IPS-20b (cell line): ENCODE data around the gene INHBE.

ENCODE experiments used
- H3K27ac ChIP-seq: one replicate; pipeline ENCODE4 v1.5.1; 2013; ENCODE audit warnings: low read length
- H3K27me3 ChIP-seq: 2 replicates; pipeline ENCODE4 v1.6.1; 2013; ENCODE audit warnings: mild to moderate bottlenecking, low read length, inconsistent platforms; ENCODE audit not compliant: insufficient read depth
- H3K36me3 ChIP-seq: 2 replicates; pipeline ENCODE4 v1.6.1; 2013; ENCODE audit warnings: low read depth, mild to moderate bottlenecking, inconsistent platforms, low read length, moderate library complexity; ENCODE audit not compliant: insufficient read depth
- H3K4me1 ChIP-seq: 2 replicates; pipeline ENCODE4 v1.6.1; 2013; ENCODE audit warnings: mild to moderate bottlenecking, control low read depth, inconsistent platforms, low read length, moderate library complexity; ENCODE audit not compliant: insufficient read depth
- H3K4me3 ChIP-seq: 2 replicates; pipeline ENCODE4 v1.5.1; 2013; ENCODE audit warnings: mild to moderate bottlenecking, low read length, inconsistent platforms
- H3K9ac ChIP-seq: 2 replicates; pipeline ENCODE4 v1.6.1; 2013; ENCODE audit warnings: low read depth, mild to moderate bottlenecking, inconsistent platforms, low read length, moderate library complexity
- H3K9me3 ChIP-seq: 2 replicates; pipeline ENCODE4 v1.6.1; 2013; ENCODE audit warnings: mild to moderate bottlenecking, low read depth, low read length, inconsistent platforms; ENCODE audit not compliant: insufficient read depth

INHBE gene

DNA sequence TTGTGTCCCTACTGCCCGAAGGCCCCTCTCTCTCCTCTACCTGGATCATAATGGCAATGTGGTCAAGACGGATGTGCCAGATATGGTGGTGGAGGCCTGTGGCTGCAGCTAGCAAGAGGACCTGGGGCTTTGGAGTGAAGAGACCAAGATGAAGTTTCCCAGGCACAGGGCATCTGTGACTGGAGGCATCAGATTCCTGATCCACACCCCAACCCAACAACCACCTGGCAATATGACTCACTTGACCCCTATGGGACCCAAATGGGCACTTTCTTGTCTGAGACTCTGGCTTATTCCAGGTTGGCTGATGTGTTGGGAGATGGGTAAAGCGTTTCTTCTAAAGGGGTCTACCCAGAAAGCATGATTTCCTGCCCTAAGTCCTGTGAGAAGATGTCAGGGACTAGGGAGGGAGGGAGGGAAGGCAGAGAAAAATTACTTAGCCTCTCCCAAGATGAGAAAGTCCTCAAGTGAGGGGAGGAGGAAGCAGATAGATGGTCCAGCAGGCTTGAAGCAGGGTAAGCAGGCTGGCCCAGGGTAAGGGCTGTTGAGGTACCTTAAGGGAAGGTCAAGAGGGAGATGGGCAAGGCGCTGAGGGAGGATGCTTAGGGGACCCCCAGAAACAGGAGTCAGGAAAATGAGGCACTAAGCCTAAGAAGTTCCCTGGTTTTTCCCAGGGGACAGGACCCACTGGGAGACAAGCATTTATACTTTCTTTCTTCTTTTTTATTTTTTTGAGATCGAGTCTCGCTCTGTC is 1.8 kb downstream of the INHBE start:
- Histone ChIP-seq H3K4me1 (peaks cover 29% of the 10 kb centered on the region), H3K9me3 (no peaks in the 10 kb centered on the region), H3K27ac (no peak overlapping the region), H3K27me3 (peaks cover 11% of the 10 kb centered on the region), H3K4me3 (no peak overlapping the region), H3K9ac (no peak overlapping the region), H3K36me3 (no peaks in the 10 kb centered on the region)

DNA sequence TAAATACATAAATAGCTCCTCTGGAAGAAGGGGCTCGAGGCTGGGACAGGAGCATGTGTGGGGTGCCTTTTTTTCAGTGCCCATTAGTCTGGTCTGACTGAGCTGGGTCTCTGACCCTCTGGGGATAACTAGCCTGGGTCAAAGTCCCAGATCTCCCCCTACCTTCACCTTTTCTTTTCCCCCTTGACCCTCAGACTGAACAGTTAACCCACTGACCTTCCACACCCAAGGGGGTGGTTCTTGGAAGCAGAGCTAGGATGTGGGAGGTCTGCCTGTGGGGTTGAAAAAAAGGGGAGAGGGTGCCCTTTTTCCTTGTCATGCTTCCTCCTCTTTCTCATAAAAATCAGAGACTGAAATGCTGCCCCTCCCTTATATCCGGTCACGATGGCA is 3.6 kb downstream of the INHBE start:
- Histone ChIP-seq H3K9me3 (no peaks in the 10 kb centered on the region), H3K27me3 (peaks cover 20% of the 10 kb centered on the region)

DNA sequence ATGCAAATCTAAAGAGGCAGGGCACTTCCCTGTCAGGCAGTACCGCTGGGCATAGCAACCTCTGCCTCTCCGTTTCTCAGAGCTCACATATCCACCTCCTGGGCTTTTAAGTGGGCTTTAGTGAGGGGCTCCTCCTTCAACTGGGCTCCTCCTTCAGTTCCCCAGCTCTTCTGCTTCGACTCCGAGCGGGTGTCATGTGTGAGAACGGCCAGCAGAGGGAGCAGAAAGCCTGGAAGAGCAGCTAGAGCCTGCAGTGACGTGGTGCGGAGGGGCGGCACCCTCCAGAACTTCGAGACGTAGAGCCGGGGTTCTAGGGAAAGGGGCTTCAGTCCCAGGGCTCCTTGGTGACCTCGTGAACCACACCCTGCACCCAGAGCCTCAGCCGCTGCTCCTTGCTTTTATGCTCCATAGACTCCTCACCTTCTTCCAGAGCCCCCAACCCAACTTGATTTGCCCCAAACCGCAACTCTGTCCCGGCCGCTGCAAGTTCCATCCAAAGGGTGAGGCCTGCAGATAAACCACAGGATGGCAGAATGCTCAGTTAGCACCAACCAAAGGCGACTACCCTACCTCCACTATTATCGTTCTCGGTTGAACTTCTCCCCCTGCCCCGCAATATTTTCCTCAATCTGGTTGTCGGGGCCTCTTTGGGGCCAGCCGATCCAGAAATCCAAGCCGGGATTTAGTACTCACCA is 4.1 kb downstream of the INHBE start:
- no peaks in the 10 kb centered on the region for H3K9me3 ChIP-seq

More for the DNA sequence above, 3.6 kb downstream of the INHBE start:
- Histone ChIP-seq H3K4me3 (peak overlapping the region; percentile 89), H3K36me3 (no peaks in the 10 kb centered on the region), H3K9ac (peak overlapping the region; percentile 66; the same call in 1 of the 2 replicates), H3K4me1 (peaks cover 21% of the 10 kb centered on the region), H3K27ac (no peak overlapping the region)

DNA sequence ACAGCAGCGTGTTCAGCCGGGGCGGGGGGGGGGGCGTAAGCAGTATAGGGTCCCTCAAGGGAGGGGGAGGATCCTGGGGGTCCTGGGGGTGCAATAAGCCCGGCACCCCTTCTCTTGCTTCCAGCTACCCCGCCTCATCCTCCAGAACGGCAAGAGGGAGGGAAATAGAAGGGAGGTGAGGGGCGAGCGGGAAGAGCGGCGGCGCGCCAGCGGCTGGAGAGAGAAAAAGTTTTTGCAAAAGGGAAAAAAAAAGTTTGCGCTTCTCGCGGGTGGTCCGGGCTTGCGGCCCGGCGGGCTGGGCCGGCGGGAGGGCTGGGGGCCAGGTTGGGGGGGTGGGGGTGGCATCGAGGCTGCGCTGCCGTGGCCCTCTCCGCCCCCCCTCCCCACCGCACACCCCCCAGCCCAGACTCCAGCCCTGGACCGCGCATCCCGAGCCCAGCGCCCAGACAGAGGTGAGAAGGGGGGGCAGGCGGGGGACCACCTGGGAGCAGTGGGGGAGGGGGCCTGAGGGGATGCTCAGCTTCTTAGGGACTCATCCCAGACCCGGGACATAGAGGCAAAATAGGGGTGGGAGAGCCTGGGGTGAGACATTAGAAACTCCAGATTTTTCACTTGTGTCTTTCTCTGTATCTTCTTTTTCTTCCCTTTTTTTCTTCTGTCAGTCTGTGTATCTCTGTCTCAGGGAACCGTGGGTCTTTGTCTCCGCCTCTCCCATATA is 4.8 kb downstream of the INHBE start, which contains the start of gene GLI1:
Gene GLI1 (plus strand): TSS at position 36 of the 718 bp plus-strand sequence. CDS start 3,907 bp downstream, outside the sequence.
- Histone ChIP-seq H3K36me3 (no peaks in the 10 kb centered on the region), H3K9ac (peak within 1 kb of the TSS; percentile 66; the same call in 1 of the 2 replicates), H3K4me1 (peaks cover 16% of the 10 kb centered on the region), H3K9me3 (no peaks in the 10 kb centered on the region), H3K4me3 (peak within 1 kb of the TSS; percentile 89), H3K27me3 (peaks cover 24% of the 10 kb centered on the region), H3K27ac (peak within 1 kb of the TSS; percentile 27)

More for the DNA sequence above, 4.1 kb downstream of the INHBE start:
- Histone ChIP-seq H3K27me3 (peaks cover 24% of the 10 kb centered on the region), H3K4me3 (peak overlapping the region; percentile 89), H3K9ac (peak overlapping the region; percentile 66; the same call in 1 of the 2 replicates), H3K36me3 (no peaks in the 10 kb centered on the region), H3K4me1 (peaks cover 21% of the 10 kb centered on the region), H3K27ac (peak overlapping the region; percentile 27)

DNA sequence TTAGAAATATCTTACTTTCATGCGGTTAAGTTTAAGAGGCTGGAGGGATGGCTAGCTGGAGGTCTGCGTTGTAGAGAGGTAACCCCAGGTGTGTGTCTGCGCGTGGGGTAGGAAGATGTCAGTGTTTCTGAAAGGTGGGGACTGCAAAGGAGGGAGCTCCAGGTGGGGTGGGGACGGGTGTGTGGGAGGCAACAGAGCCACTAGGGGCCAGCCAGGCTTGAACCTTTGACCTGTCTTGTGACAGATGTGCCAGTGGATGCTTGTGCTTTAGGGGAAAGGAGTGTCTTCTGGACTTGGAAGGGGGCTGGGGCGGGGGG is 5.3 kb downstream of the INHBE start:
- H3K4me1 ChIP-seq = peaks cover 13% of the 10 kb centered on the region
- H3K27me3 ChIP-seq = peaks cover 24% of the 10 kb centered on the region
- no peak overlapping the region for H3K27ac ChIP-seq
- no peaks in the 10 kb centered on the region for H3K9me3 ChIP-seq
- H3K9ac ChIP-seq = peak overlapping the region; percentile 57; the same call in 1 of the 2 replicates
- H3K36me3 ChIP-seq = no peaks in the 10 kb centered on the region
- peak overlapping the region; percentile 89 for H3K4me3 ChIP-seq

DNA sequence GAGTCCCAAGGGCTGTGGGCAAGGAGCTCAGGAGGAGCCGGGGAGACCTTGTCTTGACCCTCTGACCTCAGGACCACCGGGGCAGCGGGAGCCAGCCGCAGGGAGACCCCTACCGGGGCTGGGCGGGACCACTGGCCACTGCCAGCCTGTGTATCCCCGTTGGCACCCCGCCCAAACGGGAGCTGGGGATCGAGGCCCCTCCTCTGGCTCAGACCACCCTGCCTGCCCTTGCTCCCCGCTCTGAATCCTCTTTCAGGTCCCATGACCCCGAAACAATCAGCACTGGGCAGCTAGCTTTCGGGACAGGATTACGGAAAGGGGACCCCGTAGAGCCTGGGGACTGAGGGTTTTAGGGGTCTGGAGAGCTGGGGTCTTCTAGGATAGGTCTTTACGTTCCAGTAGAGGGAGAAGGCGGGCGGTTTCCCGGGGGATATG is 5.8 kb downstream of the INHBE start:
- H3K4me3 ChIP-seq = peak overlapping the region; percentile 89
- H3K27me3 ChIP-seq = peaks cover 20% of the 10 kb centered on the region
- no peak overlapping the region for H3K27ac ChIP-seq
- peak overlapping the region; percentile 57; the same call in 1 of the 2 replicates for H3K9ac ChIP-seq
- H3K9me3 ChIP-seq = no peaks in the 10 kb centered on the region
- peaks cover 9% of the 10 kb centered on the region for H3K4me1 ChIP-seq
- no peaks in the 10 kb centered on the region for H3K36me3 ChIP-seq

DNA sequence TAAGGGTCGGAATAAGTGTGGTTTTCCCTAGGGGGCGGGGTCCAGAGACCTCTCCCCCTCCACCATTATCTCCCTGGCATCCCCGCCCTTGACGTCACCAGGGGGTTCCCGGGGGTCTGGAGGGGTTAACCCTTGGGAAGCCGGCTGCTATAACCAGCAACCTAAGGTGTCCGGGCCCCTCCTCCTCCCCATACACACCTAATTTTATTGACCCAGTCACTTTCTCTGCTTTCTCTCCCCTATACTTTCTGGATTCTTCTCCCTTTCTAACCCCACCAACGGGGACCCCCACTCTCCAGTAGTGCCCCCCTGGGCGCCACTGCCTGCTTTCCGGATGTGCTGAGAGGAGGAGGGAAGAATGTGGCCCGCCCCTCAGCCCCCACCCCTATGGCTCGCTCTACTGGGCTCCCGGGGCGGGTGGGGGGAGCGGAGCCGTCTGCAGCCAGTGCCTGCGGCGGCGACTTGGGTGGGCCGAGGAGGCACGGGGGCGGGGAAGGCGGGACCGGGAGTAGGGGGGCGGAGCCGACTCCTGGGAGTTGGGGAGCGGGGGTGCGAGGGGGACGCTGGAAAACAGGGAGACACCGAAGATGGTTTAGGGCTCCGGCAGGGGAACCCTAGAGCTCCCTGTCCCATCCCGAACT is 6.3 kb downstream of the INHBE start:
- Histone ChIP-seq H3K9ac (peak overlapping the region; percentile 85; the same call in 1 of the 2 replicates), H3K4me1 (peaks cover 7% of the 10 kb centered on the region), H3K27ac (peak overlapping the region; percentile 49), H3K36me3 (no peaks in the 10 kb centered on the region), H3K27me3 (peaks cover 18% of the 10 kb centered on the region), H3K9me3 (no peaks in the 10 kb centered on the region), H3K4me3 (peak overlapping the region; percentile 89)

DNA sequence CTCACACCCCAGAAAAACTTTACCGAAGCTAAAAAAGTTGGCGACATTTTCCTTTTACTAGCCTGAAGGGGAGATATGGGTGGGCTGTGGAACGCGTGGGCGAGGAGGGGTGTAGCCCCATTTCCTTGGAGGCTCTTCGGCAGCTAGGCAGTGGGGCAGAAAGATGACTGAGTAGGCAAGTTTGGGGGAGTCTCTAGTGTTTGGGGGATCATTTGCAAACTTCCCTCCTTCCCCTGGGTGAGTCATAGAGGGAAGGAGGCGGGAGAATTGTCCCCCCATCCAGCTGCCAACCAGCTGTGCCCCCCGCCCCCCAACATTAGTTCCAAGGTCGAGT is 6.8 kb downstream of the INHBE start:
- no peaks in the 10 kb centered on the region for H3K36me3 ChIP-seq
- no peaks in the 10 kb centered on the region for H3K9me3 ChIP-seq
- H3K4me3 ChIP-seq = peak overlapping the region; percentile 89
- peak overlapping the region; percentile 49 for H3K27ac ChIP-seq
- H3K9ac ChIP-seq = peak overlapping the region; percentile 85; the same call in 1 of the 2 replicates
- H3K27me3 ChIP-seq = peaks cover 18% of the 10 kb centered on the region
- peaks cover 7% of the 10 kb centered on the region for H3K4me1 ChIP-seq

DNA sequence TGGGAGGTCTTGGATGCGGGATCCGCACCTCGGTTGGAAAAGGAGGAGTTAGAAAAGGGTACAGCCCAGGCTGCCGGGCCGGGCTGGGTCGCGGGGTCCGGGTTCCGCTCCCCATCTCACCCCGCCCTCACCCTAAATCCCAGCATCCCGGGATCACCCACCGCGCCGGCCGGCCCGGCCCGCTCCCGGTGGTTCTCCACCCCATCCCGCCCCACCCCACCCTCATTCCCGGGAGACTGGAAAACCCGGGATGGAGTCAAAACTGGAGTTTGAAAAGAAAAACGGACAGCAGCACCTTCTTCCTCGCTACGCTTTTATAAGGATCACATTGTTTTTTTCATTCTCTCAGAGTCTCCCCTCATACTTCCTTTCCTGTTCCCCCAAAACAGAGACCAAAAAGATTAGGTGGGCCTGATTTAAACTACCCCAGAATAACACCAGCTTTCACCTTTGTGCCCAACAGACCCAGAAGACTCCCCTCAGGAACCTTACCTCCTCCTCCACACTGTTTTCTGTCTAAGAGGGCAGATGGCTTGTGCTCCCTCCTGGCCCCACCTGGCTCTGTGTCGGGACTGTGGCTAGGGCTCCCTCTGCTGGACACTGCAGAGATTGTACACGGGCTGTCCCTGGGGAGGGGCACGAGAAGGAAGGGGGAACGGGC is 7.3 kb downstream of the INHBE start:
- peaks cover 18% of the 10 kb centered on the region for H3K27me3 ChIP-seq
- peak overlapping the region; percentile 49 for H3K27ac ChIP-seq
- peaks cover 7% of the 10 kb centered on the region for H3K4me1 ChIP-seq
- H3K9ac ChIP-seq = peak overlapping the region; percentile 85; the same call in 1 of the 2 replicates
- H3K4me3 ChIP-seq = peak overlapping the region; percentile 89
- H3K9me3 ChIP-seq = no peaks in the 10 kb centered on the region
- no peaks in the 10 kb centered on the region for H3K36me3 ChIP-seq

DNA sequence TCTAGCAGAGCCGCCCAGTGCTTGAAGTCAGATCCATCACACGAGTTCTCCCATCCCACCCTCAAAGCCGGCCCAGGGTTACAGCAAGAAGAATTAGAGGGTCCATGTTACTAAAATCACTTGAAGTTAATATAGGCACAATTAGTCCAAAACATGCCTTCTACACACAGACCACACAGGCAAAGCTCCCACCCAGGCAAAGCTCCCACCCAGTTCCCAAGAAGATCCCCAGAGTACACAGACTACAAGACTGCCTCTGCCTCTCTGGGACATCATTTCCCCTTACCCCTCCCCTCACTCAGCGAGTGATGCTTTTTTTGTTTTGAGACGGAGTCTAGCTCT is 7.8 kb downstream of the INHBE start:
- H3K4me1 ChIP-seq = peaks cover 7% of the 10 kb centered on the region
- no peak overlapping the region for H3K27ac ChIP-seq
- peaks cover 18% of the 10 kb centered on the region for H3K27me3 ChIP-seq
- no peak overlapping the region for H3K9ac ChIP-seq
- no peak overlapping the region for H3K4me3 ChIP-seq
- H3K9me3 ChIP-seq = no peaks in the 10 kb centered on the region
- H3K36me3 ChIP-seq = no peaks in the 10 kb centered on the region

DNA sequence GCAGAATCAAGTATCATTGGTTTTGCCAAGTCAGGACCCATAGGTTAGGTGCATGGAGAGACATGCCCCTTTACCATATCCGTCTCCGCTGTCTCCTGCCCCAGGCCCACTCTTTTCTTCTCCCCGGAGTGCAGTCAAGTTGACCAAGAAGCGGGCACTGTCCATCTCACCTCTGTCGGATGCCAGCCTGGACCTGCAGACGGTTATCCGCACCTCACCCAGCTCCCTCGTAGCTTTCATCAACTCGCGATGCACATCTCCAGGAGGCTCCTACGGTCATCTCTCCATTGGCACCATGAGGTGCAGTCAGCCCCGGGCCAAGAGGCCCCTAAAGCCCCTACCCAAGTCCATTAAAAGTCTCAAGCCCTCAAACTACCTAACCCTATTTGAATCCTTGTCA is 9.5 kb downstream of the INHBE start:
- Histone ChIP-seq H3K9me3 (no peaks in the 10 kb centered on the region), H3K27me3 (peaks cover 18% of the 10 kb centered on the region), H3K4me3 (no peak overlapping the region), H3K36me3 (no peaks in the 10 kb centered on the region), H3K9ac (no peak overlapping the region), H3K27ac (no peak overlapping the region), H3K4me1 (no peaks in the 10 kb centered on the region)
